ENCODE results near the gene PTS. TPM values are rescaled to one million over a fixed set of nuclear protein-coding genes. Genes with fewer than 3 reads are reported as not detected.

The PTS gene
- total and polyA plus RNA-seq, 9 of the 15 experiments (the other 6 are each of a cell fraction or from before 2014, with no cell fraction given) = 27.1 to 72.7 (median 41.1) TPM

DNA sequence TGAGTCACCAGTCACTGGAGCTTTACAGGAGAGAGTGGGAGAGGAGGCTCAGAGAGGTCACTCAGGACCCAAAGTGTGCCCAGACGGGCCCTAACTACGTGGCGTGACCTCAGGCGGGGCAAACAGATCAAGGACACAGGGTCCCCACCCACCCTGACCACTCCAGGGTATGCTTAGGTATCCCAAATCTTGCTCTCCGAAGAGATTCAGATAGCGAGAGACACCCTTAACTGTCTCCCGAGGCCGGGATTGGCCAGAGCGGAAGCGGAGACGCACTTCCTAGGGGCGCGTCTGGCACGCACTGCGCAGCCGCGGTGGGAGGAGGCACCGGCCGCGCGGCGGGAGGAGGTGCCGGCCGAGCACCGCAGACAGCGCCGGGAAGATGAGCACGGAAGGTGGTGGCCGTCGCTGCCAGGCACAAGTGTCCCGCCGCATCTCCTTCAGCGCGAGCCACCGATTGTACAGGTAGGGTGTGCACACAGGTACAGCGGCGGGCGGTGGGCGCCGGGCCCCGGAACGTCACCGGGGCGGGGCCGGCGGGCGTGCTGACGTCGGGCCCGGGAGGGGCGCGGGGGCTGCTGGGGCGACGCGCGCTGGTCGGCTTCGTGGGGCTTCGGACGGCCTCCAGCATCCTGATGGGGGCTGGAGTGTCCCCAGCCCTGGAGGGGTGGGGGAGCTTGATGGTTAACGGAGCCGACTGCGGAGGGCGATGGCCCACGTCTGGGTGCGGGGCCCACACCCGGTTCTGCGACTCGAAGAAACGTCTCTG is at the start of gene PTS (continued):
- TF ChIP-seq MAZ (CRISPR knock-in tag; conservative IDR thresholded peaks at IDR 0.05 in 1 of 2, IDR thresholded peaks at IDR 0.05 in 1 of 2) (peak; percentile 71 to 92), SMARCE1 (IDR thresholded peaks at IDR 0.05) (0 out of 2 replicates have a peak, but pooled peaks have one; percentile 33), FOXJ3 (CRISPR knock-in tag; IDR thresholded peaks at IDR 0.05) (no peak), HNRNPLL (IDR thresholded peaks at IDR 0.05; ENCODE audit: low read depth, low read length, poor library complexity, severe bottlenecking) (peak; percentile 56), POLR2H (tag; IDR thresholded peaks at IDR 0.05; ENCODE audit: low read depth) (peak; percentile 85), MYC (IDR thresholded peaks at IDR 0.05; ENCODE audit: low read depth, low read length) (peak; percentile 64), MYC (CRISPR knock-in tag; IDR thresholded peaks at IDR 0.05; ENCODE audit: borderline replicate concordance, low read depth) (no peak), MTA3 (IDR thresholded peaks at IDR 0.05; ENCODE audit: borderline replicate concordance) (peak; percentile 66; the same call in 1 of the 2 replicates), PHF8 (IDR thresholded peaks at IDR 0.05; ENCODE audit: borderline replicate concordance, low read length) (peak; percentile 98; the same call in 1 of the 2 replicates), TARDBP (IDR thresholded peaks at IDR 0.05) (peak; percentile 47; the same call in 1 of the 2 replicates), ATF7 (IDR thresholded peaks at IDR 0.05) (peak; percentile 88)
- TF ChIP-seq, protein P1, sequence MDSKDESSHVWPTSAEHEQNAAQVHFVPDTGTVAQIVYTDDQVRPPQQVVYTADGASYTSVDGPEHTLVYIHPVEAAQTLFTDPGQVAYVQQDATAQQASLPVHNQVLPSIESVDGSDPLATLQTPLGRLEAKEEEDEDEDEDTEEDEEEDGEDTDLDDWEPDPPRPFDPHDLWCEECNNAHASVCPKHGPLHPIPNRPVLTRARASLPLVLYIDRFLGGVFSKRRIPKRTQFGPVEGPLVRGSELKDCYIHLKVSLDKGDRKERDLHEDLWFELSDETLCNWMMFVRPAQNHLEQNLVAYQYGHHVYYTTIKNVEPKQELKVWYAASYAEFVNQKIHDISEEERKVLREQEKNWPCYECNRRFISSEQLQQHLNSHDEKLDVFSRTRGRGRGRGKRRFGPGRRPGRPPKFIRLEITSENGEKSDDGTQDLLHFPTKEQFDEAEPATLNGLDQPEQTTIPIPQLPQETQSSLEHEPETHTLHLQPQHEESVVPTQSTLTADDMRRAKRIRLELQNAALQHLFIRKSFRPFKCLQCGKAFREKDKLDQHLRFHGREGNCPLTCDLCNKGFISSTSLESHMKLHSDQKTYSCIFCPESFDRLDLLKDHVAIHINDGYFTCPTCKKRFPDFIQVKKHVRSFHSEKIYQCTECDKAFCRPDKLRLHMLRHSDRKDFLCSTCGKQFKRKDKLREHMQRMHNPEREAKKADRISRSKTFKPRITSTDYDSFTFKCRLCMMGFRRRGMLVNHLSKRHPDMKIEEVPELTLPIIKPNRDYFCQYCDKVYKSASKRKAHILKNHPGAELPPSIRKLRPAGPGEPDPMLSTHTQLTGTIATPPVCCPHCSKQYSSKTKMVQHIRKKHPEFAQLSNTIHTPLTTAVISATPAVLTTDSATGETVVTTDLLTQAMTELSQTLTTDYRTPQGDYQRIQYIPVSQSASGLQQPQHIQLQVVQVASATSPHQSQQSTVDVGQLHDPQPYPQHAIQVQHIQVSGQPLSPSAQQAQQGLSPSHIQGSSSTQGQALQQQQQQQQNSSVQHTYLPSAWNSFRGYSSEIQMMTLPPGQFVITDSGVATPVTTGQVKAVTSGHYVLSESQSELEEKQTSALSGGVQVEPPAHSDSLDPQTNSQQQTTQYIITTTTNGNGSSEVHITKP (IDR thresholded peaks at IDR 0.05; ENCODE audit: partially characterized antibody) = peak; percentile 71
- TF ChIP-seq, protein P2, sequence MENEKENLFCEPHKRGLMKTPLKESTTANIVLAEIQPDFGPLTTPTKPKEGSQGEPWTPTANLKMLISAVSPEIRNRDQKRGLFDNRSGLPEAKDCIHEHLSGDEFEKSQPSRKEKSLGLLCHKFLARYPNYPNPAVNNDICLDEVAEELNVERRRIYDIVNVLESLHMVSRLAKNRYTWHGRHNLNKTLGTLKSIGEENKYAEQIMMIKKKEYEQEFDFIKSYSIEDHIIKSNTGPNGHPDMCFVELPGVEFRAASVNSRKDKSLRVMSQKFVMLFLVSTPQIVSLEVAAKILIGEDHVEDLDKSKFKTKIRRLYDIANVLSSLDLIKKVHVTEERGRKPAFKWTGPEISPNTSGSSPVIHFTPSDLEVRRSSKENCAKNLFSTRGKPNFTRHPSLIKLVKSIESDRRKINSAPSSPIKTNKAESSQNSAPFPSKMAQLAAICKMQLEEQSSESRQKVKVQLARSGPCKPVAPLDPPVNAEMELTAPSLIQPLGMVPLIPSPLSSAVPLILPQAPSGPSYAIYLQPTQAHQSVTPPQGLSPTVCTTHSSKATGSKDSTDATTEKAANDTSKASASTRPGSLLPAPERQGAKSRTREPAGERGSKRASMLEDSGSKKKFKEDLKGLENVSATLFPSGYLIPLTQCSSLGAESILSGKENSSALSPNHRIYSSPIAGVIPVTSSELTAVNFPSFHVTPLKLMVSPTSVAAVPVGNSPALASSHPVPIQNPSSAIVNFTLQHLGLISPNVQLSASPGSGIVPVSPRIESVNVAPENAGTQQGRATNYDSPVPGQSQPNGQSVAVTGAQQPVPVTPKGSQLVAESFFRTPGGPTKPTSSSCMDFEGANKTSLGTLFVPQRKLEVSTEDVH (IDR thresholded peaks at IDR 0.05; ENCODE audit: low read depth, partially characterized antibody) = peak; percentile 58
- TF ChIP-seq, protein P3, sequence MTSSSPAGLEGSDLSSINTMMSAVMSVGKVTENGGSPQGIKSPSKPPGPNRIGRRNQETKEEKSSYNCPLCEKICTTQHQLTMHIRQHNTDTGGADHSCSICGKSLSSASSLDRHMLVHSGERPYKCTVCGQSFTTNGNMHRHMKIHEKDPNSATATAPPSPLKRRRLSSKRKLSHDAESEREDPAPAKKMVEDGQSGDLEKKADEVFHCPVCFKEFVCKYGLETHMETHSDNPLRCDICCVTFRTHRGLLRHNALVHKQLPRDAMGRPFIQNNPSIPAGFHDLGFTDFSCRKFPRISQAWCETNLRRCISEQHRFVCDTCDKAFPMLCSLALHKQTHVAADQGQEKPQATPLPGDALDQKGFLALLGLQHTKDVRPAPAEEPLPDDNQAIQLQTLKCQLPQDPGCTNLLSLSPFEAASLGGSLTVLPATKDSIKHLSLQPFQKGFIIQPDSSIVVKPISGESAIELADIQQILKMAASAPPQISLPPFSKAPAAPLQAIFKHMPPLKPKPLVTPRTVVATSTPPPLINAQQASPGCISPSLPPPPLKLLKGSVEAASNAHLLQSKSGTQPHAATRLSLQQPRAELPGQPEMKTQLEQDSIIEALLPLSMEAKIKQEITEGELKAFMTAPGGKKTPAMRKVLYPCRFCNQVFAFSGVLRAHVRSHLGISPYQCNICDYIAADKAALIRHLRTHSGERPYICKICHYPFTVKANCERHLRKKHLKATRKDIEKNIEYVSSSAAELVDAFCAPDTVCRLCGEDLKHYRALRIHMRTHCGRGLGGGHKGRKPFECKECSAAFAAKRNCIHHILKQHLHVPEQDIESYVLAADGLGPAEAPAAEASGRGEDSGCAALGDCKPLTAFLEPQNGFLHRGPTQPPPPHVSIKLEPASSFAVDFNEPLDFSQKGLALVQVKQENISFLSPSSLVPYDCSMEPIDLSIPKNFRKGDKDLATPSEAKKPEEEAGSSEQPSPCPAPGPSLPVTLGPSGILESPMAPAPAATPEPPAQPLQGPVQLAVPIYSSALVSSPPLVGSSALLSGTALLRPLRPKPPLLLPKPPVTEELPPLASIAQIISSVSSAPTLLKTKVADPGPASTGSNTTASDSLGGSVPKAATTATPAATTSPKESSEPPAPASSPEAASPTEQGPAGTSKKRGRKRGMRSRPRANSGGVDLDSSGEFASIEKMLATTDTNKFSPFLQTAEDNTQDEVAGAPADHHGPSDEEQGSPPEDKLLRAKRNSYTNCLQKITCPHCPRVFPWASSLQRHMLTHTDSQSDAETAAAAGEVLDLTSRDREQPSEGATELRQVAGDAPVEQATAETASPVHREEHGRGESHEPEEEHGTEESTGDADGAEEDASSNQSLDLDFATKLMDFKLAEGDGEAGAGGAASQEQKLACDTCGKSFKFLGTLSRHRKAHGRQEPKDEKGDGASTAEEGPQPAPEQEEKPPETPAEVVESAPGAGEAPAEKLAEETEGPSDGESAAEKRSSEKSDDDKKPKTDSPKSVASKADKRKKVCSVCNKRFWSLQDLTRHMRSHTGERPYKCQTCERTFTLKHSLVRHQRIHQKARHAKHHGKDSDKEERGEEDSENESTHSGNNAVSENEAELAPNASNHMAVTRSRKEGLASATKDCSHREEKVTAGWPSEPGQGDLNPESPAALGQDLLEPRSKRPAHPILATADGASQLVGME (CRISPR knock-in tag; IDR thresholded peaks at IDR 0.05) = 0 out of 2 replicates have a peak, but pooled peaks have one; percentile 9

All from K562 (cell line).